ENCODE data around the gene LMF1.

Gene LMF1

DNA sequence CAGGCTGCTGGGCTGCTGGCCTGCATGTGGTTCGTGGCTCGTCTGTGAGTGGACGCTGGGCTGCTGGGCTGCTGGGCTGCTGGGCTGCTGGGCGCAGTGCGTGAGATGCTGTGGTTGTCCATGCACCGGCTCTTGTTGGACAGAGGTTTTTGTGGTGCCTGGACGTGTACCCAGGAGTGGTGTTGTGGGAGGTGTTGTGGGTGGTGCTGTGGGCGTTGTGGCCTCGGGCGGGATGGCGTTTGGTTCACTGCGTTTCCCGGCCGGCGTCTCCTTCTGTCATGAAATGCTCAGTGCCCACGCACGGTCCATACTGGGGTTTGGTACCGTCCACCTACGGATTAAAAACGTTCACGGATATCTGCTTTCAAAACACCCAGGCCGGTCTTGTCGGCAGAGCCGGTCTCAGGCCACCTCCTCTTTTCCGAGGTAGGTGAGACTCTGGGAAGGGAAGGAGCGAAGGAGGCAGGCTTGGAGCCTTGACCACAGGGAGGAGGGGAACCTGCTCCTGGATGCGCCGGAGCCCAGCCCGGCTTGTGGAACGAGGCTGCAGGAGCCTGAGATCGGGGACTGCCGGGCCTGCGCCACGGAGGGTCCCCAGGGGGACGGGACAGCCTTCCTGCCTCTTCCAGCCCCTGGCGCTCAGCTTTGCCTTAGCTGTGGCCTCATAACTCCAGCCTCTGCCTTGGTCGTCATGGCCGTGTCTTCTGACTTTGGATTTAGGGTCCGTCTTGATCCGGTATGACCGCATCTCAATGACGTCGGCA lies 140.5 kb downstream of the LMF1 start:
- Histone ChIP-seq H3K27ac (ENCODE audit: insufficient read depth, low read length, poor library complexity, severe bottlenecking) (no peak overlapping the region), H3K36me3 (ENCODE audit: control insufficient read depth, insufficient read depth, low read length) (no peaks in the 10 kb centered on the region), H3K4me1 (ENCODE audit: control insufficient read depth, insufficient read depth, low read length, poor library complexity, severe bottlenecking) (no peaks in the 10 kb centered on the region), H3K4me3 (ENCODE audit: insufficient read depth, low read depth, low read length, poor library complexity, severe bottlenecking) (no peak overlapping the region), H3K9me3 (ENCODE audit: control insufficient read depth, low read length) (no peaks in the 10 kb centered on the region), H3K27me3 (replicated peaks; ENCODE audit: control insufficient read depth, insufficient read depth, low read length, poor library complexity, severe bottlenecking) (no peaks in the 10 kb centered on the region)
- DNase-seq, result no peak

DNA sequence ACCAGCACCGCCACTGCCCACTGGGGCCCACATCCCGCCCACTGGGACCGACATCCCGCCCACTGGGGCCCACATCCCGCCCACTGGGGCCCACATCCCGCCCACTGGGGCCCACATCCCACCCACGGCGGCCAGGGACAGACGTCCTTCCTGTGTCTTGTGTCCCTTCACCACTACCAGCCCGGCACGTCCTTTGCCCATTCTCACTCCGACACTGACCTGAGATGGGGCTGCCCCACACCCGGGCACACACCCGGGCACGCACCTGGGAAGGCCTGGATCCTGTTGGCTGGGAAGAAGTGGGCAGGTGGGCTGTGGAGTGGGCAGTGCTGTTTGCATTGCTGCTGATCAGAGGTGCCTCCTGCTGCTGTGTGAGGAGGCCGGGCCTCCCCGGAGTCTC lies 141.9 kb downstream of the LMF1 start:
- no peaks in the 10 kb centered on the region for H3K9me3 ChIP-seq (ENCODE audit: control insufficient read depth, low read length)
- no peak overlapping the region for H3K27ac ChIP-seq (ENCODE audit: insufficient read depth, low read length, poor library complexity, severe bottlenecking)
- no peak overlapping the region for H3K4me3 ChIP-seq (ENCODE audit: insufficient read depth, low read depth, low read length, poor library complexity, severe bottlenecking)
- no peaks in the 10 kb centered on the region for H3K27me3 ChIP-seq (replicated peaks; ENCODE audit: control insufficient read depth, insufficient read depth, low read length, poor library complexity, severe bottlenecking)
- no peaks in the 10 kb centered on the region for H3K4me1 ChIP-seq (ENCODE audit: control insufficient read depth, insufficient read depth, low read length, poor library complexity, severe bottlenecking)
- no peaks in the 10 kb centered on the region for H3K36me3 ChIP-seq (ENCODE audit: control insufficient read depth, insufficient read depth, low read length)
- DNase-seq, result no peak

DNA sequence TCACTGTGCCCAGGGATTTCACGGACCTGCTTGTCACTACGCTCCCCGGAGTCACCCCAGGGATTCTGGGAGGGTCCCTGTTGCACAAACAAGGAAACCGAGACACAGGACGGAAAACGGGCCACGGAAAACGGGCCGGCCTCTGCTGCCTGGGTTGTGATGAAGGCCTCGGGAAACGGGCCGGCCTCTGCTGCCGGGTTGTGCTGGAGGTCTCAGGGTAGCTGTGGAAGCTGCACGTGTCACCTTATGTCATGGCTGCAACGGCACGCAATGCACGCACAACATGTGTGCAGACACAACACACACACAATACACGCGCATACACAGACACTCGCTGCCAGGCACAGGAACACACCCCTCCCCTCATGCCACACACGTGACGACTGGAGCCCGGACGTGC lies 143.3 kb downstream of the LMF1 start:
- Histone ChIP-seq H3K4me1 (ENCODE audit: control insufficient read depth, insufficient read depth, low read length, poor library complexity, severe bottlenecking) (no peaks in the 10 kb centered on the region), H3K9me3 (ENCODE audit: control insufficient read depth, low read length) (no peaks in the 10 kb centered on the region), H3K27ac (ENCODE audit: insufficient read depth, low read length, poor library complexity, severe bottlenecking) (no peak overlapping the region), H3K36me3 (ENCODE audit: control insufficient read depth, insufficient read depth, low read length) (no peaks in the 10 kb centered on the region), H3K27me3 (replicated peaks; ENCODE audit: control insufficient read depth, insufficient read depth, low read length, poor library complexity, severe bottlenecking) (no peaks in the 10 kb centered on the region), H3K4me3 (ENCODE audit: insufficient read depth, low read depth, low read length, poor library complexity, severe bottlenecking) (no peak overlapping the region)
- no peak for DNase-seq

GRCh38 chr16:825341-826061 lies 145.3 kb downstream of the LMF1 start:
- Histone ChIP-seq H3K9me3 (ENCODE audit: control insufficient read depth, low read length) (no peaks in the 10 kb centered on the region), H3K27me3 (replicated peaks; ENCODE audit: control insufficient read depth, insufficient read depth, low read length, poor library complexity, severe bottlenecking) (no peaks in the 10 kb centered on the region), H3K36me3 (ENCODE audit: control insufficient read depth, insufficient read depth, low read length) (no peaks in the 10 kb centered on the region), H3K4me3 (ENCODE audit: insufficient read depth, low read depth, low read length, poor library complexity, severe bottlenecking) (no peak overlapping the region), H3K4me1 (ENCODE audit: control insufficient read depth, insufficient read depth, low read length, poor library complexity, severe bottlenecking) (no peaks in the 10 kb centered on the region), H3K27ac (ENCODE audit: insufficient read depth, low read length, poor library complexity, severe bottlenecking) (no peak overlapping the region)
- DNase-seq, result no peak

GRCh38 chr16:824601-825000 lies 146.2 kb downstream of the LMF1 start:
- Histone ChIP-seq H3K27ac (ENCODE audit: insufficient read depth, low read length, poor library complexity, severe bottlenecking) (no peak overlapping the region), H3K4me1 (ENCODE audit: control insufficient read depth, insufficient read depth, low read length, poor library complexity, severe bottlenecking) (peaks cover 4% of the 10 kb centered on the region), H3K27me3 (replicated peaks; ENCODE audit: control insufficient read depth, insufficient read depth, low read length, poor library complexity, severe bottlenecking) (no peaks in the 10 kb centered on the region), H3K4me3 (ENCODE audit: insufficient read depth, low read depth, low read length, poor library complexity, severe bottlenecking) (no peak overlapping the region), H3K9me3 (ENCODE audit: control insufficient read depth, low read length) (no peaks in the 10 kb centered on the region), H3K36me3 (ENCODE audit: control insufficient read depth, insufficient read depth, low read length) (no peaks in the 10 kb centered on the region)
- no peak for DNase-seq

- Histone ChIP-seq H3K27me3 (replicated peaks; ENCODE audit: control insufficient read depth, insufficient read depth, low read length, poor library complexity, severe bottlenecking) (no peaks in the 10 kb centered on the region), H3K27ac (ENCODE audit: insufficient read depth, low read length, poor library complexity, severe bottlenecking) (no peak overlapping the region), H3K4me1 (ENCODE audit: control insufficient read depth, insufficient read depth, low read length, poor library complexity, severe bottlenecking) (peaks cover 8% of the 10 kb centered on the region), H3K4me3 (ENCODE audit: insufficient read depth, low read depth, low read length, poor library complexity, severe bottlenecking) (no peak overlapping the region), H3K36me3 (ENCODE audit: control insufficient read depth, insufficient read depth, low read length) (no peaks in the 10 kb centered on the region), H3K9me3 (ENCODE audit: control insufficient read depth, low read length) (no peaks in the 10 kb centered on the region)
- DNase-seq, result no peak
These were observed 146.6 kb downstream of the LMF1 start for GRCh38 chr16:824194-824593.

- H3K27ac ChIP-seq (ENCODE audit: insufficient read depth, low read length, poor library complexity, severe bottlenecking), result no peak overlapping the region
- DNase-seq, result no peak
- H3K9me3 ChIP-seq (ENCODE audit: control insufficient read depth, low read length), result no peaks in the 10 kb centered on the region
- H3K36me3 ChIP-seq (ENCODE audit: control insufficient read depth, insufficient read depth, low read length), result no peaks in the 10 kb centered on the region
- H3K4me3 ChIP-seq (ENCODE audit: insufficient read depth, low read depth, low read length, poor library complexity, severe bottlenecking), result no peak overlapping the region
- H3K27me3 ChIP-seq (replicated peaks; ENCODE audit: control insufficient read depth, insufficient read depth, low read length, poor library complexity, severe bottlenecking), result no peaks in the 10 kb centered on the region
- peaks cover 10% of the 10 kb centered on the region for H3K4me1 ChIP-seq (ENCODE audit: control insufficient read depth, insufficient read depth, low read length, poor library complexity, severe bottlenecking)
These were observed 147.9 kb downstream of the LMF1 start for GRCh38 chr16:822909-823297.

- DNase-seq, result no peak
- Histone ChIP-seq H3K9me3 (ENCODE audit: control insufficient read depth, low read length) (no peaks in the 10 kb centered on the region), H3K4me1 (ENCODE audit: control insufficient read depth, insufficient read depth, low read length, poor library complexity, severe bottlenecking) (peaks cover 10% of the 10 kb centered on the region), H3K4me3 (ENCODE audit: insufficient read depth, low read depth, low read length, poor library complexity, severe bottlenecking) (no peak overlapping the region), H3K27ac (ENCODE audit: insufficient read depth, low read length, poor library complexity, severe bottlenecking) (no peak overlapping the region), H3K27me3 (replicated peaks; ENCODE audit: control insufficient read depth, insufficient read depth, low read length, poor library complexity, severe bottlenecking) (no peaks in the 10 kb centered on the region), H3K36me3 (ENCODE audit: control insufficient read depth, insufficient read depth, low read length) (no peaks in the 10 kb centered on the region)
These were observed 148.4 kb downstream of the LMF1 start for GRCh38 chr16:822174-822908.

DNA sequence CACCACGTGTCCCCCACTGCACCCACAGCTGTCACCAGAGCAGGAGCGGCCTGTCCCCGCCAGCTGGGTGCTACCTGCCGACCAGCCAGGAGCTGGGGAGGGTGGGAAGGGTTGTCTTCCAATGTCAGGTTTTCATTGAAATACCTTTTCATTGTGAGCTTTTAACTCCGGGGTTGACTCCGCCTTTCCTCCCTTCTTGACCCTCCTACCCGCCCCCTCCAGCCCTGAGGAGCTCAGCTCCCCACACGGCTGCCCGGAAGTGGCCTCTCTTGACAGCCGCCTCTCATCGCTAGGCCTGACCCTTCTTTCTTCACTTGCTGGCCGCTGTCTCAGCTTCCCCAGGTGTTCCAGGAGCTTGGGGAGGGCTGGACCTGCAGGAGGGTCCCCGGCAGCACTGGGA lies 149.0 kb downstream of the LMF1 start:
- H3K27me3 ChIP-seq (replicated peaks; ENCODE audit: control insufficient read depth, insufficient read depth, low read length, poor library complexity, severe bottlenecking), result no peaks in the 10 kb centered on the region

DNA sequence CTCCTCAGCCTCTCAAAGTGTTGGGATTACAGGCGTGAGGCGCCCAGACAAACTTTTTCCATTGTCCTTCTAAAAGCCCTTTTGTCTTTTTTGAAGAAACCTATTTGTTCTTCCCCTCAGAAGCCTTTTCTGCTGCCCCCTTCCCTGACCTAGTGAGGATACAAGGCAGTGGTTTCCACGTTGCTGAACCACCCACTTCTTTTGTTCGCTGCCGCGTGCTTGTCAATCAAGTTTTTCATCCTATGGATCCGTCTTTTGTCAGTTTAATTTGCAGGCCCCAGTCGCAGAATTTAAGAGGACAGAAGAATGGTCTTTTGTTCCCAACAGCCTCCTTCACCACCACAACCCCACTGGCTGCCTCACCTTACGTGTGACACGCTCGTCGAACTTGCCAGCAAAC lies 150.0 kb downstream of the LMF1 start:
- no peaks in the 10 kb centered on the region for H3K36me3 ChIP-seq (ENCODE audit: control insufficient read depth, insufficient read depth, low read length)
- DNase-seq, result no peak
- no peak overlapping the region for H3K4me3 ChIP-seq (ENCODE audit: insufficient read depth, low read depth, low read length, poor library complexity, severe bottlenecking)
- H3K9me3 ChIP-seq (ENCODE audit: control insufficient read depth, low read length), result no peaks in the 10 kb centered on the region
- H3K27me3 ChIP-seq (replicated peaks; ENCODE audit: control insufficient read depth, insufficient read depth, low read length, poor library complexity, severe bottlenecking), result no peaks in the 10 kb centered on the region
- H3K4me1 ChIP-seq (ENCODE audit: control insufficient read depth, insufficient read depth, low read length, poor library complexity, severe bottlenecking), result peaks cover 10% of the 10 kb centered on the region
- no peak overlapping the region for H3K27ac ChIP-seq (ENCODE audit: insufficient read depth, low read length, poor library complexity, severe bottlenecking)

More for the DNA sequence above, 149.0 kb downstream of the LMF1 start:
- DNase-seq, result no peak
- Histone ChIP-seq H3K9me3 (ENCODE audit: control insufficient read depth, low read length) (no peaks in the 10 kb centered on the region), H3K4me1 (ENCODE audit: control insufficient read depth, insufficient read depth, low read length, poor library complexity, severe bottlenecking) (peaks cover 10% of the 10 kb centered on the region), H3K4me3 (ENCODE audit: insufficient read depth, low read depth, low read length, poor library complexity, severe bottlenecking) (no peak overlapping the region), H3K27ac (ENCODE audit: insufficient read depth, low read length, poor library complexity, severe bottlenecking) (no peak overlapping the region), H3K36me3 (ENCODE audit: control insufficient read depth, insufficient read depth, low read length) (no peaks in the 10 kb centered on the region)
